Stromal cell of bone marrow (primary cell): ENCODE data around the gene BRWD1.
A peak's percentile ranks its signal among the peaks of the same experiment; 100 is the strongest.

Source experiments
- DNase-seq: peaks from one replicate; pipeline ENCODE4 v3.0.0-alpha.2; 2012; ENCODE audit warnings: low read depth

The BRWD1 gene

GRCh38 chr21:39313571-39314142 is at the start of gene BRWD1:
BRWD1 (minus strand) TSS chr21:39313632; CDS start chr21:39313491, 141 bp downstream.
- peak; percentile 64 for DNase-seq

GRCh38 chr21:39362733-39363132 is 49.3 kb upstream of the BRWD1 start:
- DNase-seq: no peak

GRCh38 chr21:39359382-39359781 is 46.0 kb upstream of the BRWD1 start:
- DNase-seq: no peak

- DNase-seq: no peak
Measured at GRCh38 chr21:39353295-39353694, 39.9 kb upstream of the BRWD1 start.

- DNase-seq: no peak
Measured at GRCh38 chr21:39350094-39351005, 36.9 kb upstream of the BRWD1 start.

GRCh38 chr21:39349211-39350093 is 36.0 kb upstream of the BRWD1 start:
- peak; percentile 86 for DNase-seq

GRCh38 chr21:39348355-39349210 is 35.2 kb upstream of the BRWD1 start, which contains the start of gene HMGN1:
HMGN1 (minus strand) TSS chr21:39349088; CDS start chr21:39348917, 171 bp downstream.
- DNase-seq: peak; percentile 77

GRCh38 chr21:39348040-39348354 is 34.6 kb upstream of the BRWD1 start:
- no peak for DNase-seq

- no peak for DNase-seq
Measured at GRCh38 chr21:39347537-39347936, 34.1 kb upstream of the BRWD1 start.

GRCh38 chr21:39346671-39347331 is 33.4 kb upstream of the BRWD1 start:
- no peak for DNase-seq

GRCh38 chr21:39346206-39346605 is 32.8 kb upstream of the BRWD1 start:
- no peak for DNase-seq

GRCh38 chr21:39345440-39345839 is 32.0 kb upstream of the BRWD1 start:
- DNase-seq: no peak

GRCh38 chr21:39344848-39345247 is 31.4 kb upstream of the BRWD1 start:
- no peak for DNase-seq

- DNase-seq: no peak
Measured at GRCh38 chr21:39341249-39341923, 28.0 kb upstream of the BRWD1 start.

GRCh38 chr21:39340687-39341086 is 27.3 kb upstream of the BRWD1 start:
- no peak for DNase-seq

GRCh38 chr21:39339231-39339630 is 25.8 kb upstream of the BRWD1 start:
- DNase-seq: no peak

- DNase-seq: no peak
Measured at GRCh38 chr21:39336457-39337008, 23.1 kb upstream of the BRWD1 start.

GRCh38 chr21:39334611-39335010 is 21.2 kb upstream of the BRWD1 start:
- DNase-seq: no peak

- DNase-seq: no peak
Measured at GRCh38 chr21:39332175-39332574, 18.7 kb upstream of the BRWD1 start.

- DNase-seq: no peak
Measured at GRCh38 chr21:39330001-39330400, 16.6 kb upstream of the BRWD1 start.
